MG63 (cell line): Measurements from ENCODE around the gene SPP2. TPM values are rescaled to one million over a fixed set of nuclear protein-coding genes. Genes with fewer than 3 reads are reported as not detected.
A peak's percentile ranks its signal among the peaks of the same experiment; 100 is the strongest.

Experiments used
- DNase-seq: peaks from one replicate; pipeline ENCODE4 v3.0.0-alpha.2; 2020
- H3K27me3 ChIP-seq: fragments of 250-450 bp; sonication (Bioruptor Pico); 2 replicates; pipeline ENCODE4 v1.5.1; 2020; ENCODE audit warnings: mild to moderate bottlenecking, moderate library complexity
- H3K36me3 ChIP-seq: fragments of 250-450 bp; sonication (Bioruptor Pico); 2 replicates; pipeline ENCODE4 v1.5.1; 2020; ENCODE audit warnings: mild to moderate bottlenecking, moderate library complexity
- H3K4me3 ChIP-seq: fragments of 250-450 bp; sonication (Bioruptor Pico); 2 replicates; pipeline ENCODE4 v1.5.1; 2020; ENCODE audit warnings: mild to moderate bottlenecking, moderate library complexity
- H3K9me3 ChIP-seq: fragments of 250-450 bp; sonication (Bioruptor Pico); 2 replicates; pipeline ENCODE4 v1.5.1; 2020; ENCODE audit warnings: mild to moderate bottlenecking, moderate library complexity
- total RNA-seq: library from RNA; depleted of rRNA; stranded (reverse); fragments of >200 nt; shearing (Covaris generic); gene quantifications from 2 replicates; pipeline ENCODE4 v1.2.3, GENCODE V29; 2014; ENCODE audit warnings: low replicate concordance; rRNA removed

SPP2 gene
- total RNA-seq, 1 experiment from 2014 or later: not detected

GRCh38 chr2:234109321-234109720 is 58.8 kb downstream of the SPP2 start:
- no peak for DNase-seq
- no peaks in the 10 kb centered on the region for H3K9me3 ChIP-seq

DNA sequence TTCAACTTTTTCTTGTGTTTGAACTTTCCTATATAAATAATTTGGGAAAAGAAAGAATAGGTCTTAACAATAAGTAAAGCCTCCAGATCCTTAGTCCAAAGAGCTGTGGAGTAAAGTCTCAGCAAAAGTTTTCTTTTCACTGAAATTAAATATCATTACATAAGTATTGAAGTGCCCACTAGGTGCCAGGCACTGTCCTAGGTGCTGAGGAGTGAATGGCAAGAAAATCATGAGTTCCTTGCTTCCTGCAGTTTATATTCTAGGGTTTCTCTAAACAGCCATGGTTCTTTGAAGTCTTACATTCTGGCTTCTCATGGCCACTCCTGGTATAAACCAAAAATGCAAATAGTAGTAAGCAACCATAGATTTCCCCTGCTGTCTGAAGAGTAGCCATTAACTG is 59.7 kb downstream of the SPP2 start:
- Histone ChIP-seq H3K4me3 (no peak overlapping the region), H3K36me3 (no peaks in the 10 kb centered on the region), H3K27me3 (no peaks in the 10 kb centered on the region), H3K9me3 (no peaks in the 10 kb centered on the region)
- no peak for DNase-seq

More at GRCh38 chr2:234109321-234109720, 58.8 kb downstream of the SPP2 start:
- Histone ChIP-seq H3K36me3 (no peaks in the 10 kb centered on the region), H3K4me3 (no peak overlapping the region), H3K27me3 (no peaks in the 10 kb centered on the region)

- no peak overlapping the region for H3K4me3 ChIP-seq
- peak; percentile 84 for DNase-seq
- no peaks in the 10 kb centered on the region for H3K36me3 ChIP-seq
- H3K9me3 ChIP-seq: no peaks in the 10 kb centered on the region
- H3K27me3 ChIP-seq: no peaks in the 10 kb centered on the region
These were observed 61.0 kb downstream of the SPP2 start for GRCh38 chr2:234111523-234111922.

DNA sequence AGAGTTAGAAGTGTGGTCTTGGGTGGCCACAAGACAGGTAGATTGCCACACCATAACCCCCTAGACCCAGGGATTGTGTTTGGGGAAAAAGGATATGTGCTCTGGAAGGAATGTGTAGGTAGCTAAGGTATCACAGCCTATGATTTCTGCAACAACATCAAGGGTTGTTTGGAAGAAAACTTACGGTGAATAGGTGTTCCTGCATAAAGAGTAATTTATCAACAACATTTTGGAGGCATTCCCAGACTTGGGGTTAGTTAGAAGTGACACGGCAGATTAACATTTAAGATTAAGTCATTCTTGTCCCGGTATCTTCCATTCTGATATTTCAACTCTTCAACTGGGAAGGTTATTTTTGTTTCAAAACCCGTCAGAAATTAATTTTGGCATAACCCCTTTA is 65.5 kb downstream of the SPP2 start:
- no peak overlapping the region for H3K4me3 ChIP-seq
- H3K36me3 ChIP-seq: no peaks in the 10 kb centered on the region
- H3K27me3 ChIP-seq: no peaks in the 10 kb centered on the region
- H3K9me3 ChIP-seq: no peaks in the 10 kb centered on the region
- DNase-seq: no peak

DNA sequence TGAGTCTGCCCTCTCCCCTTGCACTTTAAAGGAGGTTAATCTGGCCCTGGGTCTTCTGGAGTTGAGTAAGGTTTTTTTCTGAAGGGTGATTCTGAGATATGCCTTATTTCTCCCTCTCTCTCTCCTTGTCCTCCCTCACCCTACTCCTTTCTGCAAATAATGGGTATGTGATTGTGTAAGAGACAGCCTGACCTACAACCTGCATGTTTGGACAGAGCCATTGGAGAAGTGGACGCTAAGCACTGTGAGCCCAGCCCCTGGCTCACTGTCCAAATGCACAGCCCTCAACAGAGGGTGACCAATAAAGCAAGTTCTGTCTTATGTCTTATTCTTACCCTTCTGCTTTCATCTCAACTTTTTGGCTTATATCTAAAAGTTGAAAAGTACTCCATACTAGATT is 71.5 kb downstream of the SPP2 start:
- H3K9me3 ChIP-seq: no peaks in the 10 kb centered on the region
- H3K4me3 ChIP-seq: no peak overlapping the region
- no peak for DNase-seq
- H3K36me3 ChIP-seq: no peaks in the 10 kb centered on the region
- no peaks in the 10 kb centered on the region for H3K27me3 ChIP-seq

DNA sequence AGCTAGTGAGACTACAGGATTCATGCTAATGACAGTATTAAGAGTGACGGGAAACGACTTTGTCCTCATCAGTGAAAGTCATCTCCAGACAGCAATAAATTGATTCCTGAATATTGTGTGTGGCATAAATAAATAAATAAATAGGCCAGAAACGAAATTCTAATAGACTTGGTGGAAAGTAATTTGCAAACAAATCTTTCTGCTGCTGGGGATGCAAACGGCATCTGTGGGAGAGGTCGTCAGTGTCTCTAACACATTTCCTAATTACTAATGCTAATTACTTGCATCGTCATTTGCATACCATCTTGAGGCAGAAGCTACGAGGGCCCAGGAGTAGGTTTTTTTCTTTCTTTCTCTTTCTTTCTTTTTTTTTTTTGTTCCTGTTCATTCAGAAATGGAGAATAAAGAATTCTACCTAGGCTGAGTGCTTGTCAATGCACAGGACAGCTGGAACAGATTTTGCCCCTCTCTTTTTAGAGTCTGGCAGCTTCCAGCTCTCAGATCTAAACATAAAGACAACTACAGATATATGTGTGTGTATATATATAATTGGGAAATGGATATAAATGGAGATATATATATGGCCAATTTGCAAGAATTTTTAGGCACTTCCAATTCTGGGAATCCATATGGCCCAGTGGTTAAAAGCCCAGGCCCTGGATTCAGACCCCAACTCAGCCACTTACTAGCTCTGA is 75.1 kb downstream of the SPP2 start:
- H3K27me3 ChIP-seq: no peaks in the 10 kb centered on the region

GRCh38 chr2:234126146-234126470 is 75.6 kb downstream of the SPP2 start:
- no peak for DNase-seq
- Histone ChIP-seq H3K27me3 (no peaks in the 10 kb centered on the region), H3K4me3 (no peak overlapping the region), H3K36me3 (no peaks in the 10 kb centered on the region), H3K9me3 (peaks cover 4% of the 10 kb centered on the region; the same call in 1 of the 2 replicates)

More for the DNA sequence above, 75.1 kb downstream of the SPP2 start:
- no peak overlapping the region for H3K4me3 ChIP-seq
- H3K36me3 ChIP-seq: no peaks in the 10 kb centered on the region
- no peak for DNase-seq
- H3K9me3 ChIP-seq: peaks cover 4% of the 10 kb centered on the region; the same call in 1 of the 2 replicates

Other genes with a start within 250 kb of the SPP2 start
- gene HJURP, start 196.2 kb upstream of the SPP2 start, total RNA-seq: 59.1 and 67.1 TPM in 2 replicates
- not detected in 2 replicates for gene TRPM8, start 133.3 kb upstream of the SPP2 start, total RNA-seq